ENCODE results near the gene ARMC9. TPM values are rescaled to one million over a fixed set of nuclear protein-coding genes. Genes with fewer than 3 reads are reported as not detected.
A peak's percentile ranks its signal among the peaks of the same experiment; 100 is the strongest.

The ARMC9 gene
- total RNA-seq, 4 donors from 2014 or later = 11.5 to 59.5 (median 14.4) TPM

GRCh38 chr2:231413921-231414476 is 215.6 kb downstream of the ARMC9 start:
- intact Hi-C loops (cut with DNase I; ENCODE audit: low total_unique reads) = loop anchor here (5.0 kb wide), 1 partner anchor 312 kb away; no protein-coding TSS in a partner anchor
- peak overlapping the region in 1 of 4 donors; percentile 18 for H3K4me3 ChIP-seq
- H3K27ac ChIP-seq = peak overlapping the region; percentile 80 to 84 (median 82)
- peaks cover 6 to 46% (median 25%) of the 10 kb centered on the region in 4 donors for H3K4me1 ChIP-seq
- H3K27me3 ChIP-seq = no peaks in the 10 kb centered on the region
- no peaks in the 10 kb centered on the region for H3K36me3 ChIP-seq
- peaks cover 0 to 3% of the 10 kb centered on the region in 2 donors for H3K9me3 ChIP-seq
- 53 to 70% methylated on average over 5 to 15 of the region's 15 CpGs for WGBS, 2 donors (ENCODE audit: low coverage in 1 of 2)
- DNase-seq = peak; percentile 57
- TF ChIP-seq POLR2AphosphoS5 (IDR thresholded peaks at IDR 0.05) (peak in 1 of 3 donors; percentile 25), POLR2A (IDR thresholded peaks at IDR 0.05) (no peak)
- in situ Hi-C loops (cut with MboI; ENCODE audit: low pct_ligation_motif_present in 1 of 4, low pct_unique_long_range_greater_than_20kb in 1 of 4, low sequenced_read_pairs in 3 of 4) = loop anchor here in 3 of 4 donors (5.0 to 25.0 kb wide), 5 partner anchors 177 to 309 kb away; no protein-coding TSS in a partner anchor

- Histone ChIP-seq H3K36me3 (no peaks in the 10 kb centered on the region), H3K27me3 (no peaks in the 10 kb centered on the region), H3K4me1 (peaks cover 6 to 41% (median 20%) of the 10 kb centered on the region in 4 donors), H3K9me3 (peaks cover 0 to 3% of the 10 kb centered on the region in 2 donors), H3K27ac (peak overlapping the region in 3 of 4 donors; percentile 81 to 84 (median 83)), H3K4me3 (no peak overlapping the region)
- DNase-seq = peak; percentile 36
- TF ChIP-seq POLR2AphosphoS5 (IDR thresholded peaks at IDR 0.05) = no peak
- TF ChIP-seq EP300 (IDR thresholded peaks at IDR 0.05; ENCODE audit: low read depth) = no peak
- in situ Hi-C loops (cut with MboI; ENCODE audit: low pct_ligation_motif_present in 1 of 4, low pct_unique_long_range_greater_than_20kb in 1 of 4, low sequenced_read_pairs in 3 of 4) (loop anchor here in 3 of 4 donors (10.0 to 25.0 kb wide), 4 partner anchors 178 to 310 kb away; no protein-coding TSS in a partner anchor), intact Hi-C loops (cut with DNase I; ENCODE audit: low total_unique reads) (no loop called here)
Measured at GRCh38 chr2:231415029-231415428, 216.6 kb downstream of the ARMC9 start.

GRCh38 chr2:231418820-231419640 is 220.6 kb downstream of the ARMC9 start:
- Histone ChIP-seq H3K36me3 (no peaks in the 10 kb centered on the region), H3K4me3 (no peak overlapping the region), H3K4me1 (peaks cover 0 to 9% (median 3%) of the 10 kb centered on the region in 4 donors), H3K9me3 (no peaks in the 10 kb centered on the region), H3K27me3 (no peaks in the 10 kb centered on the region), H3K27ac (no peak overlapping the region)
- WGBS, 2 donors (ENCODE audit: low coverage in 1 of 2) = 86 to 88% methylated on average over 11 to 26 of the region's 26 CpGs
- TF ChIP-seq POLR2AphosphoS5 (IDR thresholded peaks at IDR 0.05) (no peak), CTCF (IDR thresholded peaks at IDR 0.05) (no peak), EP300 (IDR thresholded peaks at IDR 0.05; ENCODE audit: low read depth) (no peak), POLR2A (IDR thresholded peaks at IDR 0.05) (no peak)
- DNase-seq = no peak
- in situ Hi-C loops (cut with MboI; ENCODE audit: low pct_ligation_motif_present in 1 of 4, low pct_unique_long_range_greater_than_20kb in 1 of 4, low sequenced_read_pairs in 3 of 4) (loop anchor here in 3 of 4 donors (10.0 to 25.0 kb wide), 4 partner anchors 182 to 314 kb away; no protein-coding TSS in a partner anchor), intact Hi-C loops (cut with DNase I; ENCODE audit: low total_unique reads) (no loop called here)

GRCh38 chr2:231421051-231421580 is 222.7 kb downstream of the ARMC9 start:
- no peak for TF ChIP-seq POLR2A (IDR thresholded peaks at IDR 0.05)
- no peak for TF ChIP-seq EP300 (IDR thresholded peaks at IDR 0.05; ENCODE audit: low read depth)
- TF ChIP-seq POLR2AphosphoS5 (IDR thresholded peaks at IDR 0.05) = no peak
- no peak for TF ChIP-seq CTCF (IDR thresholded peaks at IDR 0.05)
- Histone ChIP-seq H3K4me1 (no peaks in the 10 kb centered on the region), H3K27me3 (no peaks in the 10 kb centered on the region), H3K9me3 (no peaks in the 10 kb centered on the region), H3K27ac (no peak overlapping the region), H3K4me3 (no peak overlapping the region), H3K36me3 (no peaks in the 10 kb centered on the region)
- in situ Hi-C loops (cut with MboI; ENCODE audit: low pct_ligation_motif_present in 1 of 4, low pct_unique_long_range_greater_than_20kb in 1 of 4, low sequenced_read_pairs in 3 of 4) (loop anchor here in 2 of 4 donors (25.0 kb wide), 2 partner anchors 184 to 309 kb away; no protein-coding TSS in a partner anchor), intact Hi-C loops (cut with DNase I; ENCODE audit: low total_unique reads) (no loop called here)
- 87% methylated on average over 9 of the region's 9 CpGs; no CpG with 5 or more reads in 1 of the 2 donors for WGBS, 2 donors (ENCODE audit: low coverage in 1 of 2)
- no peak for DNase-seq
